HCT116 (cell line): ENCODE results near the gene COMMD1.

Experiments
- EZH2 ChIP-seq: fragments of 200-600 bp; sonication (generic); IDR thresholded peaks from 2 replicates; pipeline ENCODE4 v1.6.1; 2017; ENCODE audit warnings: antibody characterized with exemption, mixed run types
- EZH2phosphoT487 ChIP-seq: fragments of 200-600 bp; IDR thresholded peaks from 2 replicates; pipeline ENCODE4 v1.6.1; 2018; ENCODE audit warnings: antibody characterized with exemption, borderline replicate concordance
- POLR2AphosphoS5 ChIP-seq: IDR thresholded peaks from 2 replicates; pipeline ENCODE4 v1.6.1; 2011; ENCODE audit warnings: mild to moderate bottlenecking, low read depth, low read length, moderate library complexity
- RAD21 ChIP-seq: IDR thresholded peaks from 2 replicates; pipeline ENCODE4 v1.6.1; 2012; ENCODE audit warnings: low read depth, mild to moderate bottlenecking
- SIN3A ChIP-seq: IDR thresholded peaks from 2 replicates; pipeline ENCODE4 v1.6.1; 2012; ENCODE audit warnings: low read depth
- YY1 ChIP-seq: IDR thresholded peaks from 2 replicates; pipeline ENCODE4 v1.6.1; 2011; ENCODE audit warnings: low read length, low read depth, moderate library complexity, mild to moderate bottlenecking; ENCODE audit not compliant: insufficient replicate concordance; ENCODE audit errors: extremely low read depth
- TF ChIP-seq, protein P1 (sequence below), 3 experiments: fragments of 200-600 bp in 1 of 3; sonication (generic) in 1 of 3; IDR thresholded peaks in 2 of 3; conservative IDR thresholded peaks in 1 of 3; 2 replicates each; pipeline ENCODE4 v1.5.1; 2012 to 2017; ENCODE audit warnings: low read depth in 2 of 3, low read length in 2 of 3, antibody characterized with exemption in 1 of 3, borderline replicate concordance in 1 of 3, control low read depth in 1 of 3, mild to moderate bottlenecking in 1 of 3, mixed read lengths in 1 of 3, mixed run types in 1 of 3, moderate library complexity in 1 of 3; ENCODE audit not compliant: insufficient read depth in 1 of 3
- TF ChIP-seq, protein P2 (sequence below): IDR thresholded peaks from 2 replicates; pipeline ENCODE4 v1.6.1; 2012; ENCODE audit warnings: low read depth

DNA sequence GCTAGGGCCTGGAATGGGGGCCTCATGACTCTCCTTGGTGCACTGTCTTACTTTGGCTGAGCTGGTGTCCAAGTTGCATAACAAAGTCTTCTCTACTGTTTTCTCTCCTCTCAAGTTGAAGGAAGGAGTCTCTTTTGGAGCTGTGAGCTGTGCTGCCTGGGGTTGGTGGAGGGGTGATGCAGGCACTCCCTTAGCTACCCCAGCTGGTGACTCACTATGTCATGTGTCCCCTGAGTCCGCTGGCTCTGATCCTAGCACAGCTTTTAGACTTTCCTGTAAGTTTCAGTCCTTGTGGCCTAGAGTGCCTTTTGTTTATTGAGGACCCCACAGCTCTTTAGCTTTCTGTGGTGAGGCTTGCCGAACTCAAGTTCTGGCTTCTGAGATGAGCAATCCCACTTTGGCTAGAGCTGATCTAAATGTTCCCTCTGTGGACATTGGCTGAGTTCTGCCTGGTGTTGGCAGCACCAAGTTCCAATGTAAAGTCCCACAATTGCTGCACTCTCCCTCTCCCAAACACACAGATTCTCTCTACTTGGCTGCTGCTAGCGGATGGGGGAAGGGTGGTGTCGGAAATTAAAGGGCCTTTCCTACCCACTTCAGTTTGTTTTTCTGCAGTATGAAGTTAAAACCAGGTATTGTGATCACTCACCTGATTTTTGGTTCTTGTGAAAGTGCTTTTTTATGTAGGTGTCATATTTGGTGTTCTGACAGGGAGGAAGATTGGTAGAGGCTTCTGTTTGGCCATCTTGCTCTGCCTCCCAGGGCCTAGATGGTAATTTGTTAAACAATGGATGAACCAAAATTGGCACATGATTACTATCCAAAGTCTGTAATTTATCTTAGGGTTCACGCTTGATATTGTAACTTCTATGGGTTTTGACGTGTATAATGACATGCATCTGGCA lies 83.2 kb downstream of the COMMD1 start:
- TF ChIP-seq, protein P1, sequence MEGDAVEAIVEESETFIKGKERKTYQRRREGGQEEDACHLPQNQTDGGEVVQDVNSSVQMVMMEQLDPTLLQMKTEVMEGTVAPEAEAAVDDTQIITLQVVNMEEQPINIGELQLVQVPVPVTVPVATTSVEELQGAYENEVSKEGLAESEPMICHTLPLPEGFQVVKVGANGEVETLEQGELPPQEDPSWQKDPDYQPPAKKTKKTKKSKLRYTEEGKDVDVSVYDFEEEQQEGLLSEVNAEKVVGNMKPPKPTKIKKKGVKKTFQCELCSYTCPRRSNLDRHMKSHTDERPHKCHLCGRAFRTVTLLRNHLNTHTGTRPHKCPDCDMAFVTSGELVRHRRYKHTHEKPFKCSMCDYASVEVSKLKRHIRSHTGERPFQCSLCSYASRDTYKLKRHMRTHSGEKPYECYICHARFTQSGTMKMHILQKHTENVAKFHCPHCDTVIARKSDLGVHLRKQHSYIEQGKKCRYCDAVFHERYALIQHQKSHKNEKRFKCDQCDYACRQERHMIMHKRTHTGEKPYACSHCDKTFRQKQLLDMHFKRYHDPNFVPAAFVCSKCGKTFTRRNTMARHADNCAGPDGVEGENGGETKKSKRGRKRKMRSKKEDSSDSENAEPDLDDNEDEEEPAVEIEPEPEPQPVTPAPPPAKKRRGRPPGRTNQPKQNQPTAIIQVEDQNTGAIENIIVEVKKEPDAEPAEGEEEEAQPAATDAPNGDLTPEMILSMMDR (IDR thresholded peaks at IDR 0.05 in 2 of 3, conservative IDR thresholded peaks at IDR 0.05 in 1 of 3; ENCODE audit: borderline replicate concordance in 1 of 3, insufficient read depth in 1 of 3, low read depth in 2 of 3, low read length in 2 of 3), result no peak
- TF ChIP-seq POLR2AphosphoS5 (no peak), EZH2phosphoT487 (no peak), EZH2 (no peak), SIN3A (no peak), RAD21 (no peak), YY1 (no peak)
- TF ChIP-seq, protein P2, sequence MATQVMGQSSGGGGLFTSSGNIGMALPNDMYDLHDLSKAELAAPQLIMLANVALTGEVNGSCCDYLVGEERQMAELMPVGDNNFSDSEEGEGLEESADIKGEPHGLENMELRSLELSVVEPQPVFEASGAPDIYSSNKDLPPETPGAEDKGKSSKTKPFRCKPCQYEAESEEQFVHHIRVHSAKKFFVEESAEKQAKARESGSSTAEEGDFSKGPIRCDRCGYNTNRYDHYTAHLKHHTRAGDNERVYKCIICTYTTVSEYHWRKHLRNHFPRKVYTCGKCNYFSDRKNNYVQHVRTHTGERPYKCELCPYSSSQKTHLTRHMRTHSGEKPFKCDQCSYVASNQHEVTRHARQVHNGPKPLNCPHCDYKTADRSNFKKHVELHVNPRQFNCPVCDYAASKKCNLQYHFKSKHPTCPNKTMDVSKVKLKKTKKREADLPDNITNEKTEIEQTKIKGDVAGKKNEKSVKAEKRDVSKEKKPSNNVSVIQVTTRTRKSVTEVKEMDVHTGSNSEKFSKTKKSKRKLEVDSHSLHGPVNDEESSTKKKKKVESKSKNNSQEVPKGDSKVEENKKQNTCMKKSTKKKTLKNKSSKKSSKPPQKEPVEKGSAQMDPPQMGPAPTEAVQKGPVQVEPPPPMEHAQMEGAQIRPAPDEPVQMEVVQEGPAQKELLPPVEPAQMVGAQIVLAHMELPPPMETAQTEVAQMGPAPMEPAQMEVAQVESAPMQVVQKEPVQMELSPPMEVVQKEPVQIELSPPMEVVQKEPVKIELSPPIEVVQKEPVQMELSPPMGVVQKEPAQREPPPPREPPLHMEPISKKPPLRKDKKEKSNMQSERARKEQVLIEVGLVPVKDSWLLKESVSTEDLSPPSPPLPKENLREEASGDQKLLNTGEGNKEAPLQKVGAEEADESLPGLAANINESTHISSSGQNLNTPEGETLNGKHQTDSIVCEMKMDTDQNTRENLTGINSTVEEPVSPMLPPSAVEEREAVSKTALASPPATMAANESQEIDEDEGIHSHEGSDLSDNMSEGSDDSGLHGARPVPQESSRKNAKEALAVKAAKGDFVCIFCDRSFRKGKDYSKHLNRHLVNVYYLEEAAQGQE, result no peak
